ENCODE data around the gene TNC.

The TNC gene

GRCh38 chr9:114995681-114996221 is 122.2 kb downstream of the TNC start:
- DNase-seq (ENCODE audit: insufficient read length, low spot score) = no peak
- no peak for FAIRE-seq

GRCh38 chr9:114994768-114995167 is 123.2 kb downstream of the TNC start:
- DNase-seq (ENCODE audit: insufficient read length, low spot score) = no peak
- no peak for TF ChIP-seq CTCF (IDR thresholded peaks at IDR 0.05; ENCODE audit: insufficient read depth, missing control alignments)
- no peak for FAIRE-seq

More at GRCh38 chr9:114995681-114996221, 122.2 kb downstream of the TNC start:
- TF ChIP-seq CTCF (IDR thresholded peaks at IDR 0.05; ENCODE audit: insufficient read depth, missing control alignments) = no peak

- DNase-seq (ENCODE audit: insufficient read length, low spot score) (no peak), FAIRE-seq (no peak)
- no peak for TF ChIP-seq CTCF (IDR thresholded peaks at IDR 0.05; ENCODE audit: insufficient read depth, missing control alignments)
These were observed 126.1 kb downstream of the TNC start for GRCh38 chr9:114991861-114992260.

- DNase-seq (ENCODE audit: insufficient read length, low spot score) (no peak), FAIRE-seq (no peak)
- no peak for TF ChIP-seq CTCF (IDR thresholded peaks at IDR 0.05; ENCODE audit: insufficient read depth, missing control alignments)
These were observed 127.1 kb downstream of the TNC start for GRCh38 chr9:114990901-114991300.

- no peak for TF ChIP-seq CTCF (IDR thresholded peaks at IDR 0.05; ENCODE audit: insufficient read depth, missing control alignments)
- DNase-seq (ENCODE audit: insufficient read length, low spot score) = no peak
- no peak for FAIRE-seq
These were observed 128.2 kb downstream of the TNC start for GRCh38 chr9:114989600-114990410.

GRCh38 chr9:114988962-114989599 is 128.9 kb downstream of the TNC start:
- no peak for TF ChIP-seq CTCF (IDR thresholded peaks at IDR 0.05; ENCODE audit: insufficient read depth, missing control alignments)
- DNase-seq (ENCODE audit: insufficient read length, low spot score) (no peak), FAIRE-seq (no peak)

GRCh38 chr9:114987116-114987515 is 130.8 kb downstream of the TNC start:
- DNase-seq (ENCODE audit: insufficient read length, low spot score) (no peak), FAIRE-seq (no peak)
- no peak for TF ChIP-seq CTCF (IDR thresholded peaks at IDR 0.05; ENCODE audit: insufficient read depth, missing control alignments)
